Adrenal gland (tissue), 5 donors: ENCODE data around the gene PTPN14.

Experiments used
- CTCF ChIP-seq, 6 experiments: fragments of 450-650 bp in 4 of 6; fragments of 200-600 bp in 2 of 6; sonication (generic) in 1 of 6; IDR thresholded peaks; 1 replicate in 5 of 6; 2 replicates in 1 of 6; pipeline versions ENCODE4 v1.5.1 to v1.8.0; 2016 to 2021; ENCODE audit warnings: antibody characterized with exemption in 6 of 6, mild to moderate bottlenecking in 2 of 6, moderate library complexity in 1 of 6
- POLR2A ChIP-seq, 2 donors: fragments of 450-650 bp; IDR thresholded peaks; one replicate each; pipeline ENCODE4 v1.6.1; 2017; ENCODE audit warnings: antibody characterized with exemption in 2 of 2, mild to moderate bottlenecking in 2 of 2, moderate library complexity in 1 of 2
- donor health status: DM: no; HTN: no; CAD: no.

- TF ChIP-seq CTCF (IDR thresholded peaks at IDR 0.05) = no peak
- no peak for TF ChIP-seq POLR2A (IDR thresholded peaks at IDR 0.05)
Observed at GRCh38 chr1:214459895-214460294, 91.5 kb downstream of the PTPN14 start.
